Endothelial cell of umbilical vein (primary cell): ENCODE measurements around the gene OR51B2. TPM values are rescaled to one million over a fixed set of nuclear protein-coding genes. Genes with fewer than 3 reads are reported as not detected.

Source experiments
- BruUV-seq: library from RNA; stranded (reverse); fragments of 400-500 nt; replicated peaks from 2 replicates; lab custom pipeline; 2021; lab: Mats Ljungman, UMichigan
- CTCF ChIA-PET: fragments of 300-600, 350-600 bp; sonication (Branson Sonifier 250); formaldehyde crosslinking; loops from one replicate; lab custom pipeline; 2021; ENCODE audit warnings: antibody characterized with exemption, inconsistent platforms; lab: Charles Lee
- POLR2A ChIA-PET: fragments of 300-600, 350-600 bp; sonication (Branson Sonifier 250); formaldehyde crosslinking; loops from one replicate; lab custom pipeline; 2021; ENCODE audit warnings: antibody characterized with exemption, inconsistent platforms; lab: Charles Lee
- DNase-seq: peaks from one replicate; pipeline ENCODE4 v3.0.0-alpha.2; 2011; ENCODE audit warnings: low read depth, low spot score
- FAIRE-seq: peaks from 2 replicates; lab custom pipeline; 2011; peaks lifted over from hg19 to GRCh38; lab: Jason Lieb, UNC
- H2AFZ ChIP-seq: 2 replicates; pipeline ENCODE4 v1.6.0; 2012; ENCODE audit warnings: low read depth, low read length, control low read depth, inconsistent platforms
- H3K27ac ChIP-seq: 2 replicates; pipeline ENCODE4 v1.5.1; 2011; ENCODE audit warnings: low read depth, mild to moderate bottlenecking, control low read depth, low read length, moderate library complexity; ENCODE audit not compliant: insufficient read depth
- H3K27me3 ChIP-seq, 2 experiments: 2 replicates each; pipeline versions ENCODE4 v1.6.0 to v1.6.1; 2011; ENCODE audit warnings: low read length in 2 of 2, mixed read lengths in 1 of 2; ENCODE audit not compliant: control insufficient read depth in 2 of 2, insufficient read depth in 2 of 2
- H3K36me3 ChIP-seq, 2 experiments: 2 replicates in 1 of 2; 3 replicates in 1 of 2; pipeline ENCODE4 v1.5.1; 2011; ENCODE audit warnings: low read length in 2 of 2, mild to moderate bottlenecking in 1 of 2, moderate library complexity in 1 of 2; ENCODE audit not compliant: control insufficient read depth in 2 of 2, insufficient read depth in 2 of 2; ENCODE audit errors: extremely low read depth in 1 of 2
- H3K4me1 ChIP-seq: 3 replicates; pipeline ENCODE4 v1.5.1; 2011; ENCODE audit warnings: mild to moderate bottlenecking, low read length; ENCODE audit not compliant: control insufficient read depth, insufficient read depth; ENCODE audit errors: extremely low read depth
- H3K4me2 ChIP-seq: 2 replicates; pipeline ENCODE4 v1.6.1; 2011; ENCODE audit warnings: low read length, control low read depth, mixed read lengths; ENCODE audit not compliant: insufficient read depth
- H3K4me3 ChIP-seq, 3 experiments: fragments of 200-600 bp in 1 of 3; sonication (generic), shearing (Covaris generic) in 1 of 3; replicated peaks in 1 of 3; 2 replicates each; pipeline ENCODE4 v1.5.1; 2011 to 2016; ENCODE audit warnings: control low read depth in 3 of 3, low read length in 3 of 3, mild to moderate bottlenecking in 2 of 3, inconsistent platforms in 1 of 3, low read depth in 1 of 3, moderate library complexity in 1 of 3; ENCODE audit not compliant: insufficient read depth in 1 of 3
- H3K79me2 ChIP-seq: 2 replicates; pipeline ENCODE4 v1.6.0; 2012; ENCODE audit warnings: low read length, inconsistent platforms; ENCODE audit not compliant: control insufficient read depth, insufficient read depth
- H3K9ac ChIP-seq: replicated peaks from 2 replicates; pipeline ENCODE3; 2011; ENCODE audit warnings: low read length, control low read depth; ENCODE audit not compliant: insufficient read depth; ENCODE audit errors: extremely low read depth
- H3K9me1 ChIP-seq: replicated peaks from 3 replicates; pipeline ENCODE4 v1.6.0; 2011; ENCODE audit warnings: mild to moderate bottlenecking, low read length; ENCODE audit not compliant: control insufficient read depth, insufficient read depth; ENCODE audit errors: extremely low read depth
- H3K9me3 ChIP-seq: replicated peaks from 2 replicates; pipeline ENCODE4 v1.5.1; 2012; ENCODE audit warnings: low read length, inconsistent platforms; ENCODE audit not compliant: control insufficient read depth, insufficient read depth
- H4K20me1 ChIP-seq: replicated peaks from 2 replicates; pipeline ENCODE3; 2011; ENCODE audit warnings: mild to moderate bottlenecking, low read length; ENCODE audit not compliant: control insufficient read depth, insufficient read depth; ENCODE audit errors: extremely low read depth
- CTCF ChIP-seq, 2 donors: IDR thresholded peaks; 1 replicate in 1 of 2; 2 replicates in 1 of 2; pipeline ENCODE4 v1.5.1; 2011; ENCODE audit warnings: low read length in 2 of 2, mild to moderate bottlenecking in 2 of 2, moderate library complexity in 2 of 2, control low read depth in 1 of 2, inconsistent platforms in 1 of 2, low read depth in 1 of 2; ENCODE audit not compliant: insufficient read depth in 1 of 2; ENCODE audit errors: extremely low read depth in 1 of 2
- EZH2 ChIP-seq: IDR thresholded peaks from 2 replicates; pipeline ENCODE4 v1.6.1; 2012; ENCODE audit warnings: borderline replicate concordance, low read depth, mild to moderate bottlenecking, moderate library complexity, low read length, inconsistent platforms; ENCODE audit not compliant: severe bottlenecking
- FOS ChIP-seq: IDR thresholded peaks from 2 replicates; pipeline ENCODE4 v1.6.1; 2011; ENCODE audit warnings: mild to moderate bottlenecking, low read length, moderate library complexity, borderline replicate concordance; ENCODE audit not compliant: insufficient read depth
- GATA2 ChIP-seq: IDR thresholded peaks from 2 replicates; pipeline ENCODE4 v1.7.0; 2011; ENCODE audit warnings: low read depth, mild to moderate bottlenecking, moderate library complexity, mixed read lengths, low read length; ENCODE audit not compliant: insufficient read length, insufficient read depth
- JUN ChIP-seq: IDR thresholded peaks from 2 replicates; pipeline ENCODE4 v1.6.1; 2011; ENCODE audit warnings: borderline replicate concordance, low read depth; ENCODE audit not compliant: insufficient read length, insufficient read depth
- MAX ChIP-seq: IDR thresholded peaks from 2 replicates; pipeline ENCODE4 v1.6.1; 2011; ENCODE audit not compliant: insufficient read depth, insufficient read length
- MYC ChIP-seq: IDR thresholded peaks from one replicate; pipeline ENCODE4 v1.6.1; 2011; ENCODE audit warnings: mild to moderate bottlenecking, low read depth, low read length
- POLR2A ChIP-seq: IDR thresholded peaks from 2 replicates; pipeline ENCODE4 v1.6.1; 2012; ENCODE audit warnings: low read depth, mild to moderate bottlenecking, control low read depth, low read length
- POLR2AphosphoS5 ChIP-seq: IDR thresholded peaks from 2 replicates; pipeline ENCODE4 v1.6.1; 2012; ENCODE audit warnings: low read depth, mild to moderate bottlenecking, control low read depth, low read length, moderate library complexity; ENCODE audit not compliant: insufficient read depth
- dilution Hi-C: fragments of 300-500 bp; cut with MboI; formaldehyde crosslinking; loops from one replicate; pipeline ENCODE4 v1.15.0; 2019; ENCODE audit warnings: low sequenced_read_pairs; ENCODE audit not compliant: extremely low pct_ligation_motif_present
- intact Hi-C: fragments of 100-400 bp; cut with micrococcal nuclease; formaldehyde crosslinking; loops from one replicate; pipeline ENCODE4 v1.10.0; 2022
- polyA plus RNA-seq, 4 experiments: library from polyadenylated mRNA; depleted of rRNA in 3 of 4; stranded (reverse) in 3 of 4; unstranded in 1 of 4; fragments of >200 nt; gene quantifications; 2 replicates each; pipeline versions ENCODE4 v1.2.1 to v1.2.3, GENCODE V29; 2011 to 2012; ENCODE audit warnings: missing spikeins in 1 of 4
- total RNA-seq: library from RNA; stranded (reverse); gene quantifications from 2 replicates; pipeline ENCODE4 v1.2.3, GENCODE V29; 2021

OR51B2 gene
- total and polyA plus RNA-seq, 2 donors (not counting 3 experiments of a cell fraction or from before 2014, with no cell fraction given) = not detected

- Histone ChIP-seq H3K27ac (no peak overlapping the region), H3K9me3 (no peaks in the 10 kb centered on the region), H4K20me1 (no peaks in the 10 kb centered on the region), H3K9me1 (no peaks in the 10 kb centered on the region), H3K36me3 (no peaks in the 10 kb centered on the region), H2AFZ (no peak overlapping the region), H3K27me3 (no peaks in the 10 kb centered on the region), H3K79me2 (no peaks in the 10 kb centered on the region), H3K9ac (no peak overlapping the region), H3K4me3 (no peak overlapping the region), H3K4me2 (no peak overlapping the region), H3K4me1 (no peaks in the 10 kb centered on the region)
- ChIA-PET CTCF (no interaction called here), POLR2A (no interaction called here)
- intact Hi-C loops = no loop called here
- no TSS peak for BruUV-seq
- TF ChIP-seq MYC (no peak), FOS (no peak), MAX (no peak), EZH2 (no peak), JUN (no peak), GATA2 (no peak), POLR2A (no peak), POLR2AphosphoS5 (no peak), CTCF (IDR thresholded peaks at IDR 0.05; ENCODE audit: extremely low read depth in 1 of 2, insufficient read depth in 1 of 2, low read depth in 1 of 2, low read length in 2 of 2) (no peak)
- dilution Hi-C loops = no loop called here
- no peak for FAIRE-seq
- no peak for DNase-seq
These were observed 13.7 kb downstream of the OR51B2 start for GRCh38 chr11:5310423-5310822.
